ENCODE data around the gene ZFP90.
"Not testable (repeated sequence)": the region's sequence is repeated elsewhere in the genome, so short reads cannot be mapped to it uniquely, and the experiment has no call there.

The ZFP90 gene

DNA sequence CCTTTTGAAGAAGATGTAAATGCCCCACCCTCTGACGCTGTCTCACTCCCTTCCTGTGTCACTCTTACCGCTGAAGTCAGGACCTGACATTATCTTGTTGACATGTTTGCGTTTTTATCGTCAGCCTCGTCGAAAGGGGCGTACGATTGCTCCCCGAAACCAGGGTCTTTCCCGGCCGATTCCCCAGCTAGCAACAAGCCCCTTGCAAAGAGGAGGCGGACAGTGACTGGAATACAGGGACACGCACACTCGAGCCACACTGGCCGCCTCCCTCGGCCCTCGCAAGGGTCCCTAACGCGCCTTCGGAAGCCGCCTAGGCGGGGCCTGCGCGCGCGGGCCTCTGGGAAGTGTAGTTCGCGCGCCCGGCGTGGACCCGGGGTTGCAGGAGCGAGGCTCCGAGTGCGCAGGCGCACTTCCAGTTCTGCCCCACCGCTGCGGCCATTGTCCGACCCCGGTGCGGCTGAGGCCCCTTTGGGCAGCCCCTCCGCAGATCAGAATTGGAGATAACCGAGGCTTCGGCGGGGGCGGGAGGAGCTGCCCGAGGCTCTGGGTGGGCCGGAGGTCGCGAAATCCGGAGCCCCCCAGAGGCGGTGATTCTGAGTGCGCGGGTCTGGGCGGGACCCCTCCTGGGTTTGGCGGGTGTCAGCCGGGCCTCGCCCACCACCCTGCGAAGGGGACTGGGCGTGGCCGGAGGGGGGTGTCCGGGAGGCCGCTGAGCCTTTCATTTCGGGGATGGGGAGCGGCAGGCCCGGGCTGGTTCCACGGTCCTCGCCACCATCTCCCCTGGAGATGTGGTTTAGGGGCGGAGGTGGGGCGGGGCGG is at the start of gene ZFP90:
ZFP90 (plus strand) TSS at position 412 of the 822 bp plus-strand sequence. CDS start 502 bp downstream, outside the sequence.
- peak; percentile 65 to 77 for DNase-seq (ENCODE audit: low read depth in 1 of 2, low spot score in 1 of 2)

DNA sequence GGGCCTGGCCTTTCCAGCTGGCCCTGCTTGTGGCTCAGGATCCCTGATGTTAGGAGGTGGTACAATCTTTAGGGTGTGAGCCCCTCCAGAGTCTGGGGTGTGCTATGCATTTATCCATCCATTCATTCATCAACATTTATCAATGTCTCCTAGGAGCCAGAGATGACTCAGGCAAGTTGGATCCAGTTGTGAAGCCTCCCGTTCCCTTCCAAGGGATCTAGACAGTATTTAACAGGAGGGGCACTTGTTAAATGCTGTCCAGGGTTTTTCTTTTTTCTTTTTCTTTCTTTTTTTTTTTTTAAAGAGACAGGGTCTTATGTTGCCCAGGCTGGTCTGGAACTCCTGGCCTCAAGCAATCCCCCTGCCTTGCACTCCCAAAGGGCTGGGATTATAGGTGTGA is 48.7 kb upstream of the ZFP90 start:
- no peak for DNase-seq (ENCODE audit: low read depth in 1 of 2, low spot score in 1 of 2)

DNA sequence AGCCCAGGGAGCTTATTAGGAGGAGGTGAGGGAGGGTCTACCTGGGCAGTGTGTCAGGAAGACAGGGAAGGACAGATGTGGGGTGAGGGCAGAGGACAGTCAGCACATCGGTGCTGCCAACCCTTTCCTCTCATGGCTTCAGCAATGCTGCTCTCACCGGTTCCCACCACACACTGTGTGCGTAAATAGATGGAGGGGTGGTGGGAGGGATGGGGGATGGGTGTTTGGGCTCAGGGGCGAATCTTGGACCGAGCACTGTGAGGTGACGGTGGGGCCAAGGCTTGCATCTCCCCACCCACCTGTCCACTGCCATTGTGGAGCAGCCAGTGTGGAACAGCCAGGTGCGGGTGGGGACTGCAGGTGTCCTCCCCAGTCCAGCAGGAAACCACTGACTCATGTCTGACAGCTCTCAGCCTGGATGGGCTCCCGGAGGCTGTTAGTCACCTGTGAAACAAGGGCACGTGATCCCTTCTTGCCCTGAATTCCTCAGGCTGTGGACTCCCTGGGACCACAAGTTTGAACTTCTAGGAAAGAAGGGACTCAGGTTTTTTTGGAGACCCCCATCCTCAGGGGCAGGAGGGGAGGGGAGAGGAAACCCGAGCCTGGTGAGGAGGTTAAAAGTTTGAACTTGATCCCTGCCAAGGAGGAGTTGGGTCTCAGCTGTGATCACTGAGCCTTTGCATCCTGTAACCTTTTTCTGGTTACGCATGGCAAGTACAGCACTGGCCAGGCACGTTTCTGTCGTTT is 48.1 kb upstream of the ZFP90 start:
- no peak for DNase-seq (ENCODE audit: low read depth in 1 of 2, low spot score in 1 of 2)

DNA sequence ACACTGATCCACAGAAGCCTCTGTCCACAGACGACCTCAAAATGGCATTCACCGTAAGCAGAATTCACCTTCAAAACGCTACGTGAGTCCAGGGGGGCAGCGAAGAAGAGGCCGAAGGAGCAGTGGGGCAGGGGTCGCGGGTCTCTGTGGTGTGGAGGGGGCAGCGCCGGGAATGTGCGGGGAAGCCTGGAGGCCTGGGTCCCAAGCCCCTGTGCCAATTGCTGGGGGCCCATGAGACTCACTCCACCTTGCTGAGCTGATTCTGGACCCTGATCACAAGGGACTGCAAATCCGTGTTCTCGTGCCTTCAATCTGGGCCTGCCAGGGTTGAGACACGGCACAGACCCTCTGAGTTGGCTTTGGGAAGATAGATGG is 47.5 kb upstream of the ZFP90 start:
- no peak for DNase-seq (ENCODE audit: low read depth in 1 of 2, low spot score in 1 of 2)

DNA sequence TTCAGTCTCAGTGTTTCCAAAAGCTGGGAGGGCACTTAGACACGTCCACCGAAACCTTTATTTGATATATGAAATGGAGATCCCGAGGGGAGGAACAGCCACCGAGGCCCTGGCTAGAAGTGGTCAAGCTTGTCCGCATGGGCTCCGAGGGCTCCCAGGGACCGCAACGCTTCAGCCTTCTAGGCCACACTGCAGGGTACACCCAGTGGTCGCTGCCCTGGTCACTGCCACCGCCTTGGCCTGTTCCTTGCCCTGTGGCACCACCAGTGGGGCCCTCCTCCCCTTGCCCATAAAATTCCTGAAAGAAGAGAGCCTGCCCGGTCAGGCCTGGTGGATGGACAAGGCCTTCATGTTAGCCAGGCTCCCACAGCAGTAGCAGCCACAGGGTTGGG is 46.9 kb upstream of the ZFP90 start:
- no peak for DNase-seq (ENCODE audit: low read depth in 1 of 2, low spot score in 1 of 2)

DNA sequence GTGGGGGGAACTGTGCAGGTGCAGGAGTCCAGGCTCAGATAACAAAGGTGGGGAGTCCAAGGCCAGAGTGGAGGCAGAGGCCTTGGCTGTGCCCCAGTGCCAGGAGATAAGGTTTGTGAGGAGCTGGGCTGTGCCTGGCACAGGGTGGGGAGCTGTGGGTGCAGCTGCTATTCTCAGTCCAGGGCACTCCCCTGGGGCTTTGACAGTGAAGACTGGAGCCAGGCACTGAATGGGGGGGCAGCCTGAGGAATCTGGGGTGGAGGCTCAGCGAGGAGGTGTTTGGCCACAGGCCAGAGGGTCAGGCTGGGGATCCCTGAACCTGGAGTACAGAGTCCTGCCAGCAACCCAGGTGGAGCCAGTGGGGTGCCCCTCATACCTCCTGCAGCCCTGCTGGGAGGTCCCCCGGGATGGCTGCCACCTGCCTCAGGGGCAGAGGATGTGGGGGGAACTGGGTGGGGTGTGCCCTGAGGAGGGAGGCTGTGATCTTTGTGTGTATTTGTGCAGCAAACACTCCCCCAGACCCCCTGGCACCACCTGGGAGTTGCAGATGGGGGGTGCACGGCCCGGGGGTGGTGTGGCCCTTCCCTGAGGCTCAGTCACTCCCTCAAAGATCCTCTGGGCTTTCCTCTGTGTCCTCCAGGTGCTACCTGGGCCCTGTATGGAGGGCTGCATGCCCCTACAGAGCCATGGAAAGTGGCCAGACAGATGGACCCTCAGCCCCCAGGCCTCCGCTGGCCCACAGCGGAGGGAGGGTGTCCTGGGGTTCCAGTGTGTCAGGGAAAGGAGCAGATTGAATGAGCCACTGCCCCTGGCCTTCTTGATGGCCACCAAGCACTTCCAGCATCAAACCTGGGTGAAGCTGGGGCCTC is 46.3 kb upstream of the ZFP90 start:
- no peak for DNase-seq (ENCODE audit: low read depth in 1 of 2, low spot score in 1 of 2)

DNA sequence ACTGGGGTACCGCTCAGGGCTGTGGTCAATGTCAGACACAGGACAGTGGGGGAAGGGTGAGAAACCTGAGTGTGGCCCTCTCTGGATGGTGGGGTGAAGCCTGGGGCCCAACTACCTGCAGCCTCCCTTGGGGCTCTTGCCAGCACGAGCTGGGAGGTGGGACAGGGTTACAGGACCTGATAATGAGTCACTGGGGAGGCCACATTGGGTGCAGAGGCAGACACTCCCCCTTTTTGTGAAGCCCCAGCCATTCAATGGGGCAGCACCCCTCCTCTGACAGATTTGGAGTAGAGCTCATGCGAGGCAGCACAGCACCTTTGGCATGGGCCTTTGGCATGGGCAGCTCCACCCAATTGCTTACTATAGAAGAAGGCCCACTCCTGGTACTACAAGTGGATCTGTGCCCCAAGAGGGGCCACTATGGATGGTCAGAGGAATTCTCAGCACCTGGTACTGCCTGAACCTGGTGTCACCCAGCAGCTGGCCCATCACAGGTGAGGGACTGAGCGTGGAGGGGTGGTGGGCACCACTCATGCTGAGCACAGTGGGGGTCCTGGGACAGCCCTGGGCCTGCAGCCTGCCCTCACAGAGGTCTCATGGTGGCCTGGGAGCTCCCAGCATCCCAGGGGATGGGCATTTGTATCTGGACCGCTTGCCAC is 45.5 kb upstream of the ZFP90 start:
- DNase-seq (ENCODE audit: low read depth in 1 of 2, low spot score in 1 of 2) = no peak

DNA sequence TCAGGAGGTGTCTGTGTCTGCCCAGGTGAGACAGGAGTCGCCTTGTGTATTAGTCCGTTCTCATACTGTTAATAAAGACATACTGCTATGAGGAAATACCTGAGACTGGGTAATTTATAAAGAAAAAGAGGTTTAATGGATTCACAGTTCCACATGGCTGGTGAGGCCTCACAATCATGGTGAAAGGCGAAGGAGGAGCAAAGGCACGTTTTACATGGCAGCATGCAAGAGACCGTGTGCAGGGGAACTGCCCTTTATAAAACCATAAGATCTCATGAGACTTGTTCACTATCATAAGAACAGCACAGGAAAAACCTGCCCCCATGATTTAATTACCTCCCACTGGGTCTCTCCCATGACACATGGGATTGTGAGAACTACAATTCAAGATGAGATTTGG is 44.8 kb upstream of the ZFP90 start:
- DNase-seq (ENCODE audit: low read depth in 1 of 2, low spot score in 1 of 2) = not testable (repeated sequence)

DNA sequence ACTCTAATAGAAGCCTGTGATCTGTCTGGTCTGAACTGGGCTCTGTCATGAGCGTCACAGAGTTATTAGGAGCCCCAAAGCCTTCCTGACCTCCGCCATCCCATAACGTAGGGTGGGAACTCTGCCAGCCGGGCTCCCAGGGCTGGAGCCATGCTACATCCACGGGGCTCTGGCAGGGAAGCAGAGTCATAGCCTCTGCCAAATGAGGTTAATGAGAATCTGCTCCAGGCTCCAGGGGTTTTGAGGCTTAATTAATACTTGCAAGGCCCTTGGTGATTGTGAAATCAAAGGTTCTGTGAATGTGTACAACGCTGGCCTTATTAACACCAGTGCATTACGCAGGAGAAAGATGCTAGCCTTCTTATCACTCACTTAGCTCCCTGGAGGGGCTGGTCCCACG is 42.4 kb upstream of the ZFP90 start:
- no peak for DNase-seq (ENCODE audit: low read depth in 1 of 2, low spot score in 1 of 2)

DNA sequence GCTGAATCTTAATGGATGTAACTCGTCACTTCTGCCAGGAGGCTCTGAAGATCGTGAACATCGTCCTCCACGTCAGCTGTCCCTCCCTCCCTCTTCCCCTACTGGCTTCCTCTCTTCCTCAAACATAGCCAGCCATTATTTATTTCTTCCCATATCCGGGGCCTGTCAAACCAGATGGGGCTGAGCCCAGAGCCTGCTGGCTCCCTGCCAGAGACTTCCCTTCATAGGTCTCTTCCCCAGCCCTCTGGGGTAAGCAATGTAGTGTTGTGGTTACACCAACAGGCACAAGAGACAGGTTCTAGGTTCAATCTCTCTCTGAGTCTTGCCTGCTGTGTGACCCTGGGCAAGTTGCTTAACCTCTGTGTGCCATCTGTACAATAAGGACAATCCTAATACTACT is 40.1 kb upstream of the ZFP90 start:
- no peak for DNase-seq (ENCODE audit: low read depth in 1 of 2, low spot score in 1 of 2)

DNA sequence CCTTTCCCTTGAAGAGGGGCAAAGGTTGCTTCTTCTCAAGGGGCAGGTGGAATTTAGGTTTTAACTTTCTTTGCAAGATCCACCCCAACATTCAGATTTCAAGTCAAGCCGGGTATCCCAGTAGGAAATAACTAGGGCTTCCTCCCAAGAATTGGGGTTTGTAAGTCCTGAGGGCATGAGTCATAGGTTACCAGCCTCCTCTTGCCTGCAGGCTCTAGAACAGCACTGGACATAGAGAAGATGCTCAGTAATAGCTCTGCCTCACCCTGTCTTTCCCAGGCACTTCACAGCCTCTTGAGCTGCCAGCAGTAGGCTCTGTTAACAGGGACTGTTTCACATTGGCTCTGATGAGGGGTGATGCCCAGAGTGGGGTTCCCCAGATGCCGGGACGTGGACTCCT is 35.8 kb upstream of the ZFP90 start:
- no peak for DNase-seq (ENCODE audit: low read depth in 1 of 2, low spot score in 1 of 2)

DNA sequence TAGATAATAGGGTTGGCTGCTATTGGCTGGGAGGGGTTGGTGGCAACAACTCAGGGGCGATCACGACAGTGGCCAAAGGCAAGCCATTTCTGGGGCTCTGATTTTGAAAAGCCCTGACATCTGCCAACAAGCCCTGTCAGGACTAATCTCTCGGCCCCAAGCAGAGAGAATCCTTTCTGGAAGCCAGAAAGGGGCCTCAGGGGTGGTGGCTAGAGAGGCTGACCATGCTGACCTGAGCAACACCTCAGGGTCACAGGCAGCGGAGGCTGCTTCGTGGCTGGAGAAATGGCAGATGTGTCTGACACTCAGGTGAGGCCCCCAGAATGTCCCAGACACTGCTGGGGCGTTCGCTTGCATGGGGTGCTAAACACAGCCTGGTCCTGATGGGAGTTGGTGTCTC is 35.0 kb upstream of the ZFP90 start:
- DNase-seq (ENCODE audit: low read depth in 1 of 2, low spot score in 1 of 2) = no peak

DNA sequence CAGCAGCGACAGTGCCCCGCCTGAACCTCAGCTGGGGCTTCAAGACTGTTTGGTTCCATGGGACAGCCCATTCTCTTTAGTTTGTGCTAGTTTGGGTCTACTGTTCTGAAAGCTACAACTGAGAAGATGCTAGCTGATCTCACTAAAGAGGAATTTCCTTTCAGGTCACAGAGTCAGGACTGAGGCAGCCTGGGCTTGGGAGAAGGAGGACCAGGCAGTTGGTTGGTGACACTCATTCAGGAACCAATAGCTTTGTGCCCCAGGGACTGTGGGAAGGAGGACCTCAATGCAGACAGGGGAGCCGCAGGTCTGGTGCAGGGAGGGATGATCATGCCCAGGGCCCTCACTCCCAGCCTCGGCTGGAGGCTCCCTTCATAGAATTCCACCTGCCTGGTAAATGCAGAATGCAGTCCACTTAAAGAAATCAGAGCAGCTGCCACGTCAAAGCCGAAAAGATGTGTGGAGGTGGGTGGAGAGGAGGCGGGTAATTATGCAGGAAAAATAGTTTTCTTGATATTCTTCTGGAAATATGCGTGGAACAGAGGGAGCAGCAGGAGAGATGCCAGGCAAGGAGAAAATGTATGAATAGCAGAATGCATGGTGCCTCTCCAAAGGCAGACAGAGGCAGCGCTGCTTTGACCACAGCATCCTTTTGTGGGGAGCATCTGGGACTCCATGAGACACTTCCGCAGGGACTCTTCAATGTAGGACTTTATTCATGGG is 32.6 kb upstream of the ZFP90 start:
- no peak for DNase-seq (ENCODE audit: low read depth in 1 of 2, low spot score in 1 of 2)

DNA sequence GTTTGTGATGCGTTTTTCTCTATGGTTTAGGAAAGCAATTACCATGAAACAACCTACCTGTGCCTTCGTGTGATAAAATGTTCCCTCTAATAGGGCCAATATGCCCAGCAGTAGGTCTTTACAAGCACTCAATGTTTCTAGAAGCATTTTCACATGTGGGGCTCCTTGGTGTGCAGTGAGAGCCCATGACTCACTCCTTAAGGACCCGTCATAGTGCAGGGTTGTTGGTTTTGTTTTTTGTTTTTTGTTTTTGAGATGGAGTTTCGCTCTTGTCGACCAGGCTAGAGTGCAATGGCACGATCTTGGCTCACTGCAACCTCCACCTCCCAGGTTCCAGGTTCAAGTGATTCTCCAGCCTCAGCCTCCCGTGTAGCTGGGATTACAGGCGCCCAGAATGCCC is 31.1 kb upstream of the ZFP90 start:
- no peak for DNase-seq (ENCODE audit: low read depth in 1 of 2, low spot score in 1 of 2)

DNA sequence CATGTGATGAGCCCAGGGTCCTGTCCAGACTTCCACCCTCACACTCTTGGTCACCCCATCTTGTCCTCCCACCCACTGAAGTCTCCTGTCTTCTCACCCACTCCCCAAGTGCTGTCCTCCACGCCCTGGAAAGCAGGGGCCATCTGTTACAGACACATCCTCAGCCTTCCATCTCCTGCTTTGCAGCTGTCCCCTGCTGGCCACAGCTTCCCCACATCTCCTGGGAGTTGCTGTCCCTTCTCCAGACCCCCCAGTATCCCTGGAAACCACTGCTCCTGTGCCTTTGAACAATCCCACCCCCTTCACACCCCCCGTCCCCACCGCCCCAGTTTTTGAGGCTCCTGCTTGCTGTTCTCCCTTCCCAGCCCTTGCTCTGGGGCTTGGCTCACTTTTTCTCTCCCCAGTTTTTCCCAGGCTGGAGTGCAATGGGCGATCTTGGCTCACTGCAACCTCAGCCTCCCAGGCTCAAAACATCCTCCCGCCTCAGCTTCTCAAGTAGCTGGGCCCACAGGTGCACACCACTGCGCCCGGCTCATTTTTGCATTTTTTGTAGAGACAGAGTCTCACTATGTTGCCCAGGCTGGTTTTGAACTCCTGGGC is 30.4 kb upstream of the ZFP90 start:
- no peak for DNase-seq (ENCODE audit: low read depth in 1 of 2, low spot score in 1 of 2)

DNA sequence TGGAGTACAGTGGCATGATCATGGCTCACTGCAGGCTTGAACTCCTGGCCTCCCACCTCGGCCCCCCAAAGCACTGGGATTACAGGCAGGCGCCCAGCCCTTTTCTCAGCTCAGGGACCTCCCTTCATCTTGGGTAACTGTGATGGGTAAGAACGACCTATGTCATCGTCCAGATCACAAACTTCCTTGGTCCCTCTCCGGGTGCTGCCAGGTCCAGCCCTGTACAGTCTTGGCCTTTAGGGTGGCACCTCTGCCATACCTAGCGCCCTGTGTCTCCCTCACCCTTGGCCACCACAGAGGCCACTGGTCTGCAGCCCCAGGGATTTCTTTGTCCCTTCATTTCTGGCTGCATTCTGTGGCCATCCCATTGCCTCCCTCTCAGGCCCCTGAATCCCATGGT is 29.7 kb upstream of the ZFP90 start:
- no peak for DNase-seq (ENCODE audit: low read depth in 1 of 2, low spot score in 1 of 2)

DNA sequence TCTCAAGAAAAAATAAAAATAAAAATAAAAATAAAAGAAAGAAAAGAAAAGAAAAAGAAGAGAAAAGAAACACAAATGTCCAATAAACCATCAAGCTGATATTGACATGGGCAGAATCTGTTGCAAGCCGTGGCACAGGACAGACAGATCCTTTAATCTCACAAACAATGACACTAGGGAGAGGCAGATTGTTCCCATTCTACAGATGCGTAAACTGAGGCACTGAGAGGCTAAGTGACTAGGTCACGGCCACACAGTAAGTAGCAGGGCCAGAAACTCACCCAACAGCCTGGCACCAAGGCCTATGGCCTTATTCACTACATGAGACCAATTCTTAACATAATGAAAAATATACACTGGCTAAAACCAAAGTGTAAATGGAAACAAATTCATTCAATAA is 28.3 kb upstream of the ZFP90 start:
- no peak for DNase-seq (ENCODE audit: low read depth in 1 of 2, low spot score in 1 of 2)

DNA sequence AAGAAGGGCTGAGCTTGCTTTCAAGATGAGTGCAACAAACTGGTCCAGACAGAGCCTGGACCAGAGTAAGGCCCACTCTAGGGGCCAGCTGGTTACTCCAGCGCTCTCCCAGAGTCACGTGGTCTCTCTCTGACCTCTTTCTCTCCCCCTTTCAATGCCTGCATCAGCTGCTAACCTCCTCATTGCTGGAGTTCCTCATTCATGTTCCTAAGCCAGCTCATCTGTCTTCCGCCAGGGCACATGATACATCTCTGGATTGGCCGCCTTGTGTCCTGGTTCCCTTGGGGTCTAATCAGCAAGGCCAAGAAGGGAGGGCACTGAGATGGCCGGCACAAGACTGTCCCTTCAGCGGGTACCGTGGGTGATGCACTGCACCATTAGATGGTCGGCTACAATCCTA is 26.9 kb upstream of the ZFP90 start:
- no peak for DNase-seq (ENCODE audit: low read depth in 1 of 2, low spot score in 1 of 2)

DNA sequence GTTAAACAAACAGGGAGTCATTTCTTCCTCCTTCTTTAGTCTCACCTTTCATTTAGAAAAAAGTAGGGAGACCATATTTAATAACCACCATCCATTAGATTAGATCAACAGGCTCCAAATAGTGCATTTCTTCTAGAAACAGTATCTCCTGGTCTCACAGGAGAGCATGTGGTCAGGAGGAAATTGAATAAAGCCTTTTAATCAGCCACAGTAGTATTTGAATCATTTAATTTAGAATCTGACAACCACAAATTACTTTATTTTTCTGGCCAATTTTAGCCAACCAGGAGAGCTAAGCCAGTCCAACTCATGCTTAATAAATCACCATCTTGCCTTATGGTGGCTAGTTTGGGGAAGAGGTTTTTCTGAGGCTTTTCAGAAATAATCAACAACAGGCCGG is 26.3 kb upstream of the ZFP90 start:
- DNase-seq (ENCODE audit: low read depth in 1 of 2, low spot score in 1 of 2) = no peak

DNA sequence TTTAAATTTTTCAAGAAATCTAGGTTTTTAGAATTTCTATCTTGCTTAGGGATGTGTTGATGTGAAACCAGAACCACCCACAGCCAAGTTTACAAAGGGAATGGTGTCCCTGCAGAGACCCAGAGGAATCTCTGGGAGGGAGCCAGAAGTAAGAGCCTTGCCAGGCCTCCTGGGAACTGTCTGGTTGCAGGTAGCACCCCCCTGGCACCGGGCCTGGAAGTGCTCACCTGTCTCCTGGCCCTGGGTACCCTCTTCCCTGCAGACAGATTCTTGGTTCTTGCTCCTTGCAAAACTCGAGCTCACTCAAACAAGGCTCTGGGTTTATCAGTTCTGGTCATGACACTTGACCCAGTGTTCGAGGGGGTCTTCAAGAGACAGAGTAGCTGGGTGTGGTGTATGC is 24.6 kb upstream of the ZFP90 start:
- no peak for DNase-seq (ENCODE audit: low read depth in 1 of 2, low spot score in 1 of 2)
